ENCODE measurements around the gene ATP6V1D.
"Not testable (repeated sequence)": the region's sequence is repeated elsewhere in the genome, so short reads cannot be mapped to it uniquely, and the experiment has no call there.

Gene ATP6V1D

DNA sequence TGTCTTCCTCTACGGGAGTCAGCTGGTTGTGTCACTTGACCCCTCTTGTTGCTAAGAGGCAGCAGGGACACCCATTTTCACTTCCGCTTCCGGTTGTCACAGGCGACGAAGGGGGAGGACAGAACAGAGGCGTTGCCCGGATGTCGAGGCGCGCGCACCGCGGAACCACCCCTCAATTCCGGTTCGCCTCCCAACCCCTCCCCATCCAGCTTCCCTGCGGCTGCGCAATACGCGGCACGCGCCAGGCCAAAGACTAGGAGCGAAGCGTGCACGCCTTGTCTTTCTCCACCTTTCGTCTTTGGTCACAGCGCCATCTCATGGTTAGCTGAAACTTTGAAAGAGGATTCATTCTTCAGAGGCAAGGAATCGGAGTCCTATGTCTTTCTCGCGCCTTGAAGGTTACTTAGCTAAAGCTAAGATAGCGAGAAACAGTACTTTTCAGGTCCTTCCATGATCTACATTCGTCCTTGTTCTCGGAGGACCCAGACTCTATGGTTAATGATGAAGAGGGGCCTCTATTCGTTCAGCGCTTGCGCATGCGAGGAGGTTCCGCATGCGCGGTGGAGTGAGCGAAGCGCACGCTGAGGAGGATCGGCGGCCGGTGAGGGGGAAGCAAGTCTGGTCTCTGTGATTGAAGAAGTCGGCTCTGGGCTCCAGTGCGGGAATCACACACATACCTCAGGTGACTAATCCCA, at the start of gene ATP6V1D, which contains the start of gene EIF2S1:
ATP6V1D (minus strand) TSS at position 30 of the 695 bp plus-strand sequence. CDS start 106 bp downstream, outside the sequence.
EIF2S1 (plus strand) TSS at position 554 of the 695 bp plus-strand sequence. CDS start 4,440 bp downstream, outside the sequence.
- peak; percentile 97 for DNase-seq

GRCh38 chr14:67408122-67408801, 48.7 kb upstream of the ATP6V1D start:
- not testable (repeated sequence) for DNase-seq

GRCh38 chr14:67405771-67406170, 46.2 kb upstream of the ATP6V1D start:
- no peak for DNase-seq

GRCh38 chr14:67400434-67400833, 40.8 kb upstream of the ATP6V1D start:
- DNase-seq: no peak

DNA sequence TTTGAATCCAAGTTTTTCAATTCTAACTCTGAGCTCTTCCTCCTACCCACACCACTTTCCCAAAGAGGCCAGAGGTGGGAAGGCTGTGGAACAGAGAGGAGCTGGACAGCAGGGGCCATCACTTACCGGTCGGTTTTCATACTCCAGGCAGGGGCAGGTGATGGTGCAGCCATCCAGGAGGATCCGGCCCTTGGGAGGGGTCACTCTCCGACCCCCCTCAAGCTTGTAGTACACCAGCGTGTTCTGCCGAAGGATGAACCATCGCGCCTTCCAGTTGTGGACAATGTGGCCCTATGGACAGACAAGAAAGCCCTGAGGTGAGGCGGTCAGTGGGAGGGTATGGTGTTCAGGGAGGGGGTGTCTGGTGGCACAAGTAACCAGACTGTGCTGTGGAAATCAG, 37.9 kb upstream of the ATP6V1D start:
- DNase-seq: no peak

DNA sequence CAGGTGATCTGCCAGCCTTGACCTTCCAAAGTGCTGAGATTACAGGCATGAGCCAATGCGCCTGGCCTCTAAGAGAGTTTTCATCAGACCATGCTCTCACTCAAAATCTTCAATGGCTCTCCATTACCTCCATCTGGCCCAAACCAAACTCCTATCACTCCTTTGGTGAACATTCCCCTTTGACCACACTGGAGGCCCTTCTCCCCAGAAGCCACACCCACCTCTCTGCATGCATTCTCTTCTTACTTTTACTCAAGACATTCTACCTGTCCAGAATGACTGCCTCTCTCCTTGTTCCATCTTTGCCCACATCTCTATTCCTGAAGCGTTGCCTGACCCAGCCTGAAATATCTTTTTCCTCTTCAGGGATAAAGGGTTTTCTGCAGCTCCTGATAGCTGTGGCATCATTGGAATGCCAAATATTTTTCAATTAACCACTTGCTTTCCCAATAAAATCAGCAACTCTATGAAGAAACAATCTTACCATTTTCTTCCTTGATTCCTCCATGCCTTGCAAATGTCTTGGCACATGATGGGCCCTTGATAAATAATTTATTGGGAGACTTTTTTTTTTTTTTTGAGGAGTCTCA, 36.9 kb upstream of the ATP6V1D start:
- DNase-seq: no peak

DNA sequence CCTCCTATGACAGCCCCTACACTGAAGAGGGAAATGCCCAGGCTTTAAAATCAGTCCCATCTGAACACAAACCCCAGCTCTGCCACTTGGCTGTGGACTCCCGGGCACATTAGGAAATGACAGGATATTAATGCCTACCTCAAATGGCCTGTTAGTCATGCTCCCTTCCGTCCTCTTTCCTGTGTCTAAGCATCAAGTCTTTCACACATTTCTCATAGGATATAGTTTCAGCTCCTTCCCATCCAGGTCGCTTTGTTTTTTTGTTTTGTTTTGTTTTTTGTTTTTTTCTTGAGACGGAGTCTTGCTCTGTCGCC, 36.2 kb upstream of the ATP6V1D start:
- no peak for DNase-seq

GRCh38 chr14:67395086-67395875, 35.7 kb upstream of the ATP6V1D start:
- no peak for DNase-seq

GRCh38 chr14:67393689-67394088, 34.1 kb upstream of the ATP6V1D start:
- DNase-seq: no peak

- DNase-seq: no peak
Observed at GRCh38 chr14:67392800-67393199, 33.2 kb upstream of the ATP6V1D start.

DNA sequence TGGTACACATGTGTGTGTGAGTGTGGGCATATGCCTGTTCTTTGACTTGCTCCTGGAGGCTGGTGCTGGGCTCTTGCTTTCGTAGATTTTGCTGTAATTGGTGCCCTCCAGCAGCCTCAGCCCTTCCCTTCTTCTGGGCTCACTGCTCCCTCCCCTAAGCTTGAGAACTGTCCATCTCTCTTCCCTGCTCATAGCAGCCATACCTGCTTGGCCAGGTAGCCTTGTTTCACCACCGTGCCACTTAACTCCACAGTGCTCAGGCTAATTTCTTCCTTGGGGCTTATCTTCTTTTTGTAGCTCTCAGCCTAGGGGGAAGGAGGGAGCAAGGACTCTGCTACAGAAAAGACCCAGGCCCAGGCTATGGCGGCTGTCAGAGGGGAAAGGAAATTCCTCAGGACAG, 32.5 kb upstream of the ATP6V1D start:
- no peak for DNase-seq

DNA sequence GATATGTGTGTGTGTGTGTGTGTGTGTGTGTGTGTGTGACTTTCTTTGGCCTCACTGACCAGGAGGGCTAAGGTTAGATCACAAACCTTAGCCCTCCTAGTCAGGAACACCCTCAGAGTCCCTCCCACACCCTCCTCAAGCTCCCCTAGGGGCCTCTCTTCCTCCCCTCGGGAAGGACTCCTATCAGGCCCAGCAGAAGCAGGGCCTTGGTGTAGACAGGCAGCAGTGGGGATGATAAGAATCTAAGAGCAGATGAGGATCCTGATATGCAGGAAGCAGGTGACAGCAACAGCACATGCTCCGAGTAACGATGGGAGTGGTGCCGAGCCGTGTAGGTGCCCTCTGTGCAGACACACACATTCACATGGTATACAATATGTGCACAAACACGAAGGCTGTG, 31.7 kb upstream of the ATP6V1D start:
- no peak for DNase-seq

DNA sequence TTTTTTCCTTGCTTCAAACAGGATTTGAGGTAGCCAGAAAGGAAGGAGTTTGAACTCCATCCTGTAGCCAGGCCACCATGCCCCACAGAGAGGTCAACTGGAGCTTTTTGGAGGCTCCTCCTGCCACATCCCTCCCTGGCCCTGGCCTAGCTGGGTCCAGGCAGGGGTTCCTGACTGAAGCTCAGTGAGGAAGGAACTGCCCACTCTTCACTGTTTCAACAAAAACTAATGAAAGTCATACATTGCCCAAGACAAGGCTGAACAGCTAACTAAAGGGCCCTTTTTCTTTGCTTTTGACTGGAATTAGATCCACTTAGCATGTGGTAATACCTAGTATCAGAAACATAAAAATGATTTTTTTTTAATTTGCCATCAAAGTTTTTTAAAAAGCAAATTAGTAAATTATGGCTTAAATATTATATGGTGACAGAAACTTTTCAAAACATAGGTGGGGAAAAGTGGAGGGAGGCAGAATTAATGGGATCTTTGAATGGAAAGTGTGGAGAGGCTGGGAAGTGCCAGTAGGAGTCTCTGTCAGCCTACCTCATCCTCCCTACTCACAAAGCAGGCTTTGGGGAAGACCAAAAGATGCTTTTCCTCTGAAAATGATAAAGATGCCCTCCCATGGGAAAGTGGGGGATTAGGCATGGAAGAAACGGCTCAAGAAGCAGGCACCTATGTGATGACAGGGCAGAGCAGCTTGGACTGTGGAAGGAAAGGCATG, 30.4 kb upstream of the ATP6V1D start:
- no peak for DNase-seq

DNA sequence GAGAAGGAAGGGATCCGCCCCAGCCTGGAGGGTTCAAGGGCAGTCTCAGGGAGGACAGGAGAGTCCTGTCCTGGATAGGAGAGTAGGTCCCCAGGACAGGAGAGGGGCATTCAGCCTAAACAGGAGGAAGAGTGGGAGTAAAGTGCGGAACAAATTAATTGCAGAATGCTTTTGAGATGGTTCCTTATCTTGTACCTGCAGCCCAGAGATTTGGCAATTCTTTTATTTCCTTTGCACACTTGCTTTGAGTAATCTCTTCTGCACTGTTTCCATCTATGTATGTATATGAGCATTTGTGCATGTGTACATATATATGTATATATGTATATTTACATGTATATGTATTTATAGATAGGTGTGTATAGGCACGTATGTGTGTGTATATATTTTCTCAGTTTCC, 29.7 kb upstream of the ATP6V1D start:
- no peak for DNase-seq

GRCh38 chr14:67387195-67387594, 27.6 kb upstream of the ATP6V1D start:
- no peak for DNase-seq

- no peak for DNase-seq
Observed at GRCh38 chr14:67385618-67386017, 26.0 kb upstream of the ATP6V1D start.

DNA sequence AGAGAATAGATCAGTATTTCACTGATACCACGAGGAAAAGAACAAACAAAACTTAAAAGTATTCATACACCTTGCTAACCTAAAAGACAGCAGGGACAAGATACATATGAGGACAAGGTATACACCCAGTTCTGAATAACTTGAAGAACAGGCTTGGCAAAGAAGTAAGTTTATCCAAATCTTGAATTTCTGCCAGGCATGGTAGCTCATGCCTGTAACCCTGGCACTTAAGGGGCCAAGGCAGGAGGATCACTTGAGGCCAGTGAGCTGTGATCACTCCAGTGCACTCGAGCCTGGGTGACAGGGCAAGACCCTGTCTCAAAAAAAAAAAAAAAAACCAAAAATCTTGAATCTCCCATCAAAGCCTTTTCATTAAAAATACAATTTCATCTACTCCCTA, 25.5 kb upstream of the ATP6V1D start:
- no peak for DNase-seq

DNA sequence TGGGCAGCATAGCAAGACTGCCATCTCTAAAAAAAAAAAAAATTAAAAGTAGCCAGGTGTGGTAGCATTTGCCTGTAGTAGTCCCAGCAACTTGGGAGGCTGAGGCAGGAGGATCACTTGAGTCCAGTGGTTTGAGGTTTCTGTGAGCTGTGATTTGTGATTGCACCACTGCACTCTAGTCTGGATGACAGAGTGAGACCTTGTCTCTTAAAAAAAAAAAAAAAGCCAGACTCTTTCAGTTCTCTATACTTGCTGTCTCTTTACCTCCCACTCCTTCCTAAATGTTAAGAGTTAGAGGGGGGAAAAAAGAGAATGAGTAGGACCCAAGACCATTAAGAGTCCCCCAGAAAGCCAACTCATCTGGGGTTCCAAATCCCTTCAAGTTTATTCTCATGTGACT, 18.3 kb upstream of the ATP6V1D start:
- no peak for DNase-seq

DNA sequence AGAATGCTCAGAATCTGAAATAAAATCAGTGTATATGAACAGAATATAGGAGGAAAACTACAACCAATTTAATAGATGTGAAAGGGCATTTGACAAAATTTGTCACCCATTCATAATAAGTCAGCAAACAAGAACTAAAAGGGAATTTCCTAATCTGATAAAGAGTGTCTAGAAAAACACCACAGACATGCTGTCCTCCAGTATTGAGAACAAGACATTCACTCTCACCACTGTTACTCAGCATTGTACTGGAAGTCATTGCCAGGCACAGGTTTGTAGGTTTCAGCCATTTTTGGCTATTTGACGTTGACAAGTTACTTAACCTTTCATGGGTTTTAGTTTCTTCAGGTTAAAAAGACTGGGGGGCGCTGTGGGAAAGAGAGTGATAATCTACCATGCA, 13.7 kb upstream of the ATP6V1D start:
- DNase-seq: no peak

DNA sequence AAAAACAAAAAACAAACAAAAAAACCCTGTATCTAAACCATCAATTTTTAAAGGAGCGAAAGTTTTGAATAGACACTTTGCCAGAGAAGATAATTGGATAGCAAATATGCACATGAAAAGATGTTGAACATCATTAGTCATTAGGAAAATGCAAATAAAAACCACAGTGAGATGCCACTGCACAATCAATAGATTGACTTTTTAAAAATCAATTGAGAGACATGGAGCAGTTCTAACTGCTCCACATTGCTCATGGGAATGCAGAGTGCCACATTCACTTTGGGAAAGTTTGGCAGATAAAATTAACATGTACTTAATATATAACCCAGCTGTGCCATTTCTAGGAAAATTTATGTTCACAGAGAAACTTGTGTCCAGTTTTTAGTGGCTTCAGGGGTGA, 13.2 kb upstream of the ATP6V1D start:
- DNase-seq: no peak

- no peak for DNase-seq
Observed at GRCh38 chr14:67371247-67372148, 11.9 kb upstream of the ATP6V1D start.

DNA sequence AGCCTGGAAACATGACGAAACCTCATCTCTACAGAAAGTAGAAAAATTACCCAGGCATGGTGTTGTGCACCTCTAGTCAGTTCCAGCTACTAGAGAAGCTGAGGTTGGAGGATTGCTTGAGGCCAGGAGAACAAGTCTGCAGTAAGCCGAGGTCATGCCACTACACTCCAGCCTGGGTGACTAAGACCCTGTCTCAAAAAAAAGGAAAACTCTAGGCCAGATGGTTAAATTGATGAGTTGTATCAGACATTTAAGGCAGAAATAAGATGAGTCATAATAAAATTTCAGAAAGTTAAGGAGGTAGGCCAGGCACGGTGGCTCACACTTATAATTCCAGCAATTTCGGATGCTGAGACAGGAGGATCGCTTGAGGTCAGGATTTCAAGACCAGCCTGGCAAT, 11.2 kb upstream of the ATP6V1D start:
- no peak for DNase-seq
